ENCODE results near the gene TCP10L. TPM values are rescaled to one million over a fixed set of nuclear protein-coding genes. Genes with fewer than 3 reads are reported as not detected.
A peak's percentile ranks its signal among the peaks of the same experiment; 100 is the strongest.

TCP10L gene
- total and polyA plus RNA-seq, 2 of the 13 experiments (the other 11 are each of a cell fraction or from before 2014, with no cell fraction given) = 0.90 to 2.4 TPM

- TF ChIP-seq PRDM10 (CRISPR knock-in tag; IDR thresholded peaks at IDR 0.05; ENCODE audit: low read depth) (0 out of 2 replicates have a peak, but pooled peaks have one; percentile 33), FOXO1 (CRISPR knock-in tag; IDR thresholded peaks at IDR 0.05) (peak; percentile 69; the same call in 1 of the 2 replicates), NR2F6 (IDR thresholded peaks at IDR 0.05) (peak; percentile 62), NR2F6 (CRISPR knock-in tag; IDR thresholded peaks at IDR 0.05) (peak; percentile 73), ZBTB37 (CRISPR knock-in tag; IDR thresholded peaks at IDR 0.05) (peak; percentile 40; the same call in 1 of the 2 replicates), AHR (CRISPR knock-in tag; IDR thresholded peaks at IDR 0.05) (no peak), CHCHD3 (CRISPR knock-in tag; IDR thresholded peaks at IDR 0.05) (no peak), AKNA (CRISPR knock-in tag; IDR thresholded peaks at IDR 0.05; ENCODE audit: borderline replicate concordance) (no peak), BHLHE40 (IDR thresholded peaks at IDR 0.05; ENCODE audit: low read length) (peak; percentile 63), NFIB (CRISPR knock-in tag; IDR thresholded peaks at IDR 0.05; ENCODE audit: borderline replicate concordance) (no peak), ZNF430 (CRISPR knock-in tag; IDR thresholded peaks at IDR 0.05) (no peak), ZNF720 (CRISPR knock-in tag; IDR thresholded peaks at IDR 0.05) (no peak), FOXK1 (CRISPR knock-in tag; IDR thresholded peaks at IDR 0.05; ENCODE audit: borderline replicate concordance, low read depth) (peak; percentile 65; the same call in 1 of the 2 replicates), ZNF782 (CRISPR knock-in tag; IDR thresholded peaks at IDR 0.05; ENCODE audit: borderline replicate concordance) (no peak), LRRFIP1 (CRISPR knock-in tag; conservative IDR thresholded peaks at IDR 0.05) (no peak), ZNF577 (CRISPR knock-in tag; IDR thresholded peaks at IDR 0.05; ENCODE audit: borderline replicate concordance, low read depth) (no peak), ZBTB14 (CRISPR knock-in tag; IDR thresholded peaks at IDR 0.05) (no peak)
These were observed 11.9 kb upstream of the TCP10L start (continued) for GRCh38 chr21:32597205-32597604.

All from HepG2 (cell line).